KMS-11 (cell line): ENCODE measurements around the gene EXPH5.
"Not testable (repeated sequence)": the region's sequence is repeated elsewhere in the genome, so short reads cannot be mapped to it uniquely, and the experiment has no call there.

Source experiments
- H2AFZ ChIP-seq: fragments of 200-600 bp; sonication (generic); 2 replicates; pipeline ENCODE4 v1.6.1; 2016; ENCODE audit warnings: antibody characterized with exemption, mixed run types, low read depth
- H3K27ac ChIP-seq: fragments of 200-600 bp; sonication (generic); 2 replicates; pipeline ENCODE4 v1.6.1; 2016; ENCODE audit warnings: mild to moderate bottlenecking, mixed run types
- H3K27me3 ChIP-seq: fragments of 200-600 bp; sonication (generic); 2 replicates; pipeline ENCODE4 v1.6.1; 2017; ENCODE audit warnings: mild to moderate bottlenecking, low read depth, mixed run types, moderate library complexity; ENCODE audit not compliant: insufficient read depth
- H3K36me3 ChIP-seq: fragments of 200-600 bp; sonication (generic); 2 replicates; pipeline ENCODE4 v1.6.1; 2017; ENCODE audit warnings: mild to moderate bottlenecking, mixed run types; ENCODE audit not compliant: insufficient read depth
- H3K4me1 ChIP-seq: fragments of 200-600 bp; sonication (generic); 2 replicates; pipeline ENCODE4 v1.6.1; 2016; ENCODE audit warnings: mild to moderate bottlenecking, low read depth, mixed run types; ENCODE audit not compliant: poor library complexity, severe bottlenecking
- H3K4me2 ChIP-seq: fragments of 200-600 bp; sonication (generic); 2 replicates; pipeline ENCODE4 v1.7.0; 2016; ENCODE audit warnings: mild to moderate bottlenecking, mixed run types
- H3K4me3 ChIP-seq: fragments of 200-600 bp; sonication (generic); IDR thresholded peaks from 2 replicates; pipeline ENCODE4 v1.6.1; 2017; ENCODE audit warnings: low read depth, low read length, mixed read lengths; ENCODE audit not compliant: insufficient read depth
- H3K79me2 ChIP-seq: fragments of 200-600 bp; sonication (generic); 2 replicates; pipeline ENCODE4 v1.6.1; 2016; ENCODE audit warnings: low read depth, mixed run types; ENCODE audit not compliant: insufficient read depth
- H3K9ac ChIP-seq: fragments of 200-600 bp; sonication (generic); 2 replicates; pipeline ENCODE4 v1.6.1; 2016; ENCODE audit warnings: mild to moderate bottlenecking, mixed run types
- H4K20me1 ChIP-seq: fragments of 200-600 bp; sonication (generic); 2 replicates; pipeline ENCODE4 v1.6.1; 2016; ENCODE audit warnings: mild to moderate bottlenecking, mixed run types; ENCODE audit not compliant: insufficient read depth
- CTCF ChIP-seq: fragments of 200-600 bp; sonication (generic); conservative IDR thresholded peaks from 2 replicates; pipeline ENCODE4 v1.6.1; 2017; ENCODE audit warnings: low read depth, mild to moderate bottlenecking, antibody characterized with exemption, low read length, moderate library complexity, mixed read lengths

EXPH5 gene

GRCh38 chr11:108609682-108610081 is 16.1 kb upstream of the EXPH5 start:
- Histone ChIP-seq H3K27me3 (no peaks in the 10 kb centered on the region), H3K4me3 (no peak overlapping the region), H3K4me1 (no peaks in the 10 kb centered on the region), H3K4me2 (no peak overlapping the region), H3K27ac (no peak overlapping the region), H3K9ac (no peak overlapping the region), H3K36me3 (no peaks in the 10 kb centered on the region), H3K79me2 (no peaks in the 10 kb centered on the region), H4K20me1 (no peaks in the 10 kb centered on the region), H2AFZ (no peak overlapping the region)
- no peak for TF ChIP-seq CTCF

- TF ChIP-seq CTCF: no peak
Observed at GRCh38 chr11:108608548-108608947, 15.0 kb upstream of the EXPH5 start.

GRCh38 chr11:108606495-108607160 is 13.1 kb upstream of the EXPH5 start:
- no peaks in the 10 kb centered on the region for H4K20me1 ChIP-seq
- H3K4me1 ChIP-seq: no peaks in the 10 kb centered on the region
- H3K79me2 ChIP-seq: no peaks in the 10 kb centered on the region
- no peak overlapping the region for H3K9ac ChIP-seq
- H3K4me3 ChIP-seq: no peak overlapping the region
- no peaks in the 10 kb centered on the region for H3K36me3 ChIP-seq
- TF ChIP-seq CTCF: no peak
- no peak overlapping the region for H2AFZ ChIP-seq
- no peaks in the 10 kb centered on the region for H3K27me3 ChIP-seq
- H3K27ac ChIP-seq: no peak overlapping the region
- H3K4me2 ChIP-seq: no peak overlapping the region

More at GRCh38 chr11:108608548-108608947, 15.0 kb upstream of the EXPH5 start:
- no peak overlapping the region for H3K27ac ChIP-seq
- no peaks in the 10 kb centered on the region for H3K36me3 ChIP-seq
- H3K4me2 ChIP-seq: no peak overlapping the region
- no peak overlapping the region for H3K9ac ChIP-seq
- no peaks in the 10 kb centered on the region for H3K27me3 ChIP-seq
- H4K20me1 ChIP-seq: no peaks in the 10 kb centered on the region
- no peak overlapping the region for H2AFZ ChIP-seq
- H3K4me3 ChIP-seq: no peak overlapping the region
- no peaks in the 10 kb centered on the region for H3K79me2 ChIP-seq
- no peaks in the 10 kb centered on the region for H3K4me1 ChIP-seq

- Histone ChIP-seq H2AFZ (no peak overlapping the region), H3K4me1 (no peaks in the 10 kb centered on the region)
Observed at GRCh38 chr11:108606070-108606469, 12.5 kb upstream of the EXPH5 start.

GRCh38 chr11:108602818-108603217 is 9.2 kb upstream of the EXPH5 start:
- H3K9ac ChIP-seq, H3K36me3 ChIP-seq, H4K20me1 ChIP-seq, H3K27ac ChIP-seq, H3K4me3 ChIP-seq, H3K27me3 ChIP-seq, H2AFZ ChIP-seq, H3K79me2 ChIP-seq, H3K4me2 ChIP-seq, H3K4me1 ChIP-seq: not testable (repeated sequence)

More at GRCh38 chr11:108606070-108606469, 12.5 kb upstream of the EXPH5 start:
- H3K36me3 ChIP-seq: no peaks in the 10 kb centered on the region
- H3K79me2 ChIP-seq: no peaks in the 10 kb centered on the region
- no peak overlapping the region for H3K9ac ChIP-seq
- H3K4me3 ChIP-seq: no peak overlapping the region
- H3K4me2 ChIP-seq: no peak overlapping the region
- no peak for TF ChIP-seq CTCF
- H3K27me3 ChIP-seq: no peaks in the 10 kb centered on the region
- H4K20me1 ChIP-seq: no peaks in the 10 kb centered on the region
- H3K27ac ChIP-seq: no peak overlapping the region
